Chondrocyte (in vitro differentiated cells): Measurements from ENCODE around the gene MCTP2. TPM values are rescaled to one million over a fixed set of nuclear protein-coding genes. Genes with fewer than 3 reads are reported as not detected.

ENCODE experiments used
- DNase-seq: peaks from one replicate; pipeline ENCODE4 v3.0.0; 2021; ENCODE audit warnings: mixed read lengths, low spot score
- H3K27ac Mint-ChIP-seq: one replicate; pipeline ENCODE4 v1.8.0; 2021; ENCODE audit warnings: mild to moderate bottlenecking, moderate library complexity, mixed read lengths; ENCODE audit not compliant: unreplicated experiment
- H3K27me3 Mint-ChIP-seq: 2 replicates; pipeline ENCODE4 v1.8.0; 2021; ENCODE audit warnings: low read depth, mixed read lengths
- H3K36me3 Mint-ChIP-seq: 2 replicates; pipeline ENCODE4 v1.8.0; 2021; ENCODE audit warnings: low read depth, mixed read lengths
- H3K4me1 Mint-ChIP-seq: 2 replicates; pipeline ENCODE4 v1.8.0; 2021; ENCODE audit warnings: low read depth, mild to moderate bottlenecking, mixed read lengths
- H3K4me3 Mint-ChIP-seq: one replicate; pipeline ENCODE4 v1.8.0; 2021; ENCODE audit warnings: mild to moderate bottlenecking, moderate library complexity, mixed read lengths; ENCODE audit not compliant: unreplicated experiment
- H3K9me3 Mint-ChIP-seq: 2 replicates; pipeline ENCODE4 v1.8.0; 2021; ENCODE audit warnings: low read depth, mixed read lengths
- CTCF ChIP-seq: fragments of 200-600 bp; sonication (generic); IDR thresholded peaks from 2 replicates; pipeline ENCODE4 v1.5.0; 2021; ENCODE audit warnings: antibody characterized with exemption, mild to moderate bottlenecking, moderate library complexity
- total RNA-seq: library from RNA; stranded (reverse); gene quantifications from 3 replicates; pipeline ENCODE4 v1.2.1, GENCODE V29; 2021

MCTP2 gene
- total RNA-seq, 1 donor from 2014 or later = 4.5 TPM

GRCh38 chr15:94287794-94288246 is 56.5 kb downstream of the MCTP2 start:
- H3K4me1 Mint-ChIP-seq = peaks cover 5% of the 10 kb centered on the region
- no peaks in the 10 kb centered on the region for H3K27me3 Mint-ChIP-seq
- no peak for TF ChIP-seq CTCF
- DNase-seq = no peak
- H3K9me3 Mint-ChIP-seq = peaks cover 18% of the 10 kb centered on the region
- no peak overlapping the region for H3K27ac Mint-ChIP-seq
- H3K4me3 Mint-ChIP-seq = no peak overlapping the region
- H3K36me3 Mint-ChIP-seq = peaks cover 2% of the 10 kb centered on the region

- peaks cover 2% of the 10 kb centered on the region for H3K36me3 Mint-ChIP-seq
- DNase-seq = no peak
- H3K4me3 Mint-ChIP-seq = no peak overlapping the region
- H3K9me3 Mint-ChIP-seq = peaks cover 18% of the 10 kb centered on the region
- no peak for TF ChIP-seq CTCF
- H3K4me1 Mint-ChIP-seq = peaks cover 5% of the 10 kb centered on the region
- no peaks in the 10 kb centered on the region for H3K27me3 Mint-ChIP-seq
- no peak overlapping the region for H3K27ac Mint-ChIP-seq
These were observed 59.4 kb downstream of the MCTP2 start for GRCh38 chr15:94290730-94291129.

GRCh38 chr15:94293411-94294402 is 62.3 kb downstream of the MCTP2 start:
- Mint-ChIP-seq H3K4me1 (no peaks in the 10 kb centered on the region), H3K9me3 (peaks cover 13% of the 10 kb centered on the region), H3K27ac (no peak overlapping the region), H3K27me3 (no peaks in the 10 kb centered on the region), H3K36me3 (peaks cover 2% of the 10 kb centered on the region), H3K4me3 (no peak overlapping the region)
- TF ChIP-seq CTCF = no peak
- DNase-seq = no peak

- TF ChIP-seq CTCF = no peak
- Mint-ChIP-seq H3K4me1 (no peaks in the 10 kb centered on the region), H3K27ac (no peak overlapping the region), H3K9me3 (peaks cover 7% of the 10 kb centered on the region), H3K36me3 (no peaks in the 10 kb centered on the region), H3K4me3 (no peak overlapping the region), H3K27me3 (no peaks in the 10 kb centered on the region)
- no peak for DNase-seq
These were observed 63.2 kb downstream of the MCTP2 start for GRCh38 chr15:94294556-94294955.

- H3K9me3 Mint-ChIP-seq = peaks cover 5% of the 10 kb centered on the region
- no peak overlapping the region for H3K4me3 Mint-ChIP-seq
- H3K4me1 Mint-ChIP-seq = no peaks in the 10 kb centered on the region
- H3K36me3 Mint-ChIP-seq = no peaks in the 10 kb centered on the region
- no peak for DNase-seq
- no peaks in the 10 kb centered on the region for H3K27me3 Mint-ChIP-seq
- no peak overlapping the region for H3K27ac Mint-ChIP-seq
- TF ChIP-seq CTCF = no peak
These were observed 63.9 kb downstream of the MCTP2 start for GRCh38 chr15:94295275-94295674.
